ENCODE measurements around the gene CST3.

DNA sequence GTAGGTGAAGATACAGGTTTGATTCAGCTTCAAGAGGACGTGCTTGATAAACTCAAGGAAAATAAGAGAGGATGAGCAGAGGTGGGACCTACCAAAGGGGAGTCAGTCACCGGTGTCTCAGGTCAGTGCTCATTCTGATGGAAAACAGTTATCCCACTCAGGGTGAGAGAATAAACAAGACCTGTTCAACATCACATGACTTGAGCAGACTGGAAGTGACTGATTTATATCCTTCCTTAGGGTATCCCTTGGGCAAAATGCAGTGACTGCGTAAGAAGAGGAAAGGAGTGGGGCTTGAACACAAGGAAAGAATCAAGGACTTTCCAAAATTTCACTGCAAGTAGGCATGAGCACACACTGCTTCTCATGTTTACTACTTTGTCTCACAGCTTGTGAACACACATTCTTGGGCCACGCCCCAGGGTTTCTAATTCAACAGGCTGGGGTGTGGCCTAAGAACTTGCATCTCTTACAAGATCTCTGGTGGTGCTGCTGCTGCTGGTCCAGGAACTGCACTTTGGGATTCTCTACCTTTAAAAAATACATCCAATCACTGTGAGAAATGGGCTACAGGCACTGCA is 11.6 kb downstream of the CST3 start:
- TF ChIP-seq, protein P1, sequence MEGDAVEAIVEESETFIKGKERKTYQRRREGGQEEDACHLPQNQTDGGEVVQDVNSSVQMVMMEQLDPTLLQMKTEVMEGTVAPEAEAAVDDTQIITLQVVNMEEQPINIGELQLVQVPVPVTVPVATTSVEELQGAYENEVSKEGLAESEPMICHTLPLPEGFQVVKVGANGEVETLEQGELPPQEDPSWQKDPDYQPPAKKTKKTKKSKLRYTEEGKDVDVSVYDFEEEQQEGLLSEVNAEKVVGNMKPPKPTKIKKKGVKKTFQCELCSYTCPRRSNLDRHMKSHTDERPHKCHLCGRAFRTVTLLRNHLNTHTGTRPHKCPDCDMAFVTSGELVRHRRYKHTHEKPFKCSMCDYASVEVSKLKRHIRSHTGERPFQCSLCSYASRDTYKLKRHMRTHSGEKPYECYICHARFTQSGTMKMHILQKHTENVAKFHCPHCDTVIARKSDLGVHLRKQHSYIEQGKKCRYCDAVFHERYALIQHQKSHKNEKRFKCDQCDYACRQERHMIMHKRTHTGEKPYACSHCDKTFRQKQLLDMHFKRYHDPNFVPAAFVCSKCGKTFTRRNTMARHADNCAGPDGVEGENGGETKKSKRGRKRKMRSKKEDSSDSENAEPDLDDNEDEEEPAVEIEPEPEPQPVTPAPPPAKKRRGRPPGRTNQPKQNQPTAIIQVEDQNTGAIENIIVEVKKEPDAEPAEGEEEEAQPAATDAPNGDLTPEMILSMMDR (IDR thresholded peaks at IDR 0.05; ENCODE audit: borderline replicate concordance, extremely low read depth, low read length, poor library complexity, severe bottlenecking), result no peak
- TF ChIP-seq EZH2 (IDR thresholded peaks at IDR 0.05; ENCODE audit: borderline replicate concordance, low read depth, low read length, severe bottlenecking), result no peak

Data from DND-41 (cell line).